Adrenal gland (tissue), 5 donors: ENCODE data around the gene PARP11.

Experiments
- CTCF ChIP-seq, 6 experiments: fragments of 450-650 bp in 4 of 6; fragments of 200-600 bp in 2 of 6; sonication (generic) in 1 of 6; IDR thresholded peaks; 1 replicate in 5 of 6; 2 replicates in 1 of 6; pipeline versions ENCODE4 v1.5.1 to v1.8.0; 2016 to 2021; ENCODE audit warnings: antibody characterized with exemption in 6 of 6, mild to moderate bottlenecking in 2 of 6, moderate library complexity in 1 of 6
- POLR2A ChIP-seq, 2 donors: fragments of 450-650 bp; IDR thresholded peaks; one replicate each; pipeline ENCODE4 v1.6.1; 2017; ENCODE audit warnings: antibody characterized with exemption in 2 of 2, mild to moderate bottlenecking in 2 of 2, moderate library complexity in 1 of 2
- donor health status: DM: no; HTN: no; CAD: no.

GRCh38 chr12:3921151-3921471 is 47.9 kb upstream of the PARP11 start:
- TF ChIP-seq CTCF (IDR thresholded peaks at IDR 0.05), result no peak
- TF ChIP-seq POLR2A (IDR thresholded peaks at IDR 0.05), result no peak
